IMR-90 (cell line): ENCODE results near the gene RNASE1. TPM values are rescaled to one million over a fixed set of nuclear protein-coding genes. Genes with fewer than 3 reads are reported as not detected.

Experiments
- ATAC-seq: fragments of 200-7000 bp; cut with Tn5 transposase; 2 replicates; pipeline ENCODE4 v1.9.1; 2020; ENCODE audit warnings: low read depth, mild to moderate bottlenecking, moderate library complexity
- BruUV-seq: library from RNA; stranded (reverse); fragments of 400-500 nt; replicated peaks from 2 replicates; lab custom pipeline; 2021; lab: Mats Ljungman, UMichigan
- CTCF ChIA-PET: fragments of 300-600 bp; formaldehyde crosslinking; extraction: SDS; loops from one replicate; lab custom pipeline; 2021; ENCODE audit warnings: antibody characterized with exemption; lab: Yijun Ruan, JAX
- POLR2A ChIA-PET: fragments of 300-600 bp; sonication (Branson Sonifier 250); formaldehyde crosslinking; loops from one replicate; lab custom pipeline; 2022; ENCODE audit warnings: antibody characterized with exemption; ENCODE audit not compliant: unreplicated experiment; lab: Charles Lee
- DNase-seq: peaks from one replicate; pipeline ENCODE4 v3.0.0; 2013
- H2AFZ ChIP-seq: replicated peaks from 2 replicates; pipeline ENCODE3; 2013; ENCODE audit warnings: low read length, mild to moderate bottlenecking; ENCODE audit not compliant: poor library complexity
- H2AK5ac ChIP-seq: 2 replicates; pipeline ENCODE4 v1.6.1; 2013; ENCODE audit warnings: low read depth, low read length, inconsistent platforms
- H2AK9ac ChIP-seq: replicated peaks from 2 replicates; pipeline ENCODE3; 2013; ENCODE audit warnings: mild to moderate bottlenecking, low read depth, low read length, moderate library complexity; ENCODE audit not compliant: poor library complexity
- H2BK120ac ChIP-seq: 2 replicates; pipeline ENCODE4 v1.6.1; 2013; ENCODE audit warnings: low read depth, low read length, inconsistent platforms
- H2BK15ac ChIP-seq: 3 replicates; pipeline ENCODE4 v1.6.1; 2013; ENCODE audit warnings: low read depth, low read length, inconsistent platforms
- H2BK20ac ChIP-seq: 2 replicates; pipeline ENCODE4 v1.6.1; 2013; ENCODE audit warnings: low read depth, mild to moderate bottlenecking, inconsistent platforms, low read length, moderate library complexity
- H2BK5ac ChIP-seq: 2 replicates; pipeline ENCODE4 v1.6.1; 2013; ENCODE audit warnings: mild to moderate bottlenecking, low read depth, low read length, inconsistent platforms; ENCODE audit not compliant: poor library complexity, severe bottlenecking
- H3K14ac ChIP-seq: replicated peaks from 2 replicates; pipeline ENCODE4 v1.6.1; 2013; ENCODE audit warnings: low read depth, low read length, inconsistent platforms
- H3K18ac ChIP-seq: 2 replicates; pipeline ENCODE4 v1.6.1; 2013; ENCODE audit warnings: low read depth, low read length, control low read depth
- H3K23ac ChIP-seq: 2 replicates; pipeline ENCODE4 v1.6.1; 2013; ENCODE audit warnings: low read depth, low read length, inconsistent platforms
- H3K27ac ChIP-seq: 2 replicates; pipeline ENCODE4 v1.5.1; 2013; ENCODE audit warnings: mild to moderate bottlenecking, control low read depth, low read length; ENCODE audit not compliant: insufficient read depth
- H3K27me3 ChIP-seq: 2 replicates; pipeline ENCODE4 v1.6.1; 2013; ENCODE audit warnings: low read length; ENCODE audit not compliant: control insufficient read depth, insufficient read depth
- H3K36me3 ChIP-seq: 2 replicates; pipeline ENCODE4 v1.6.1; 2013; ENCODE audit warnings: low read length, mixed read lengths; ENCODE audit not compliant: control insufficient read depth, insufficient read depth
- H3K4ac ChIP-seq: 2 replicates; pipeline ENCODE4 v1.6.1; 2013; ENCODE audit warnings: low read depth, low read length, inconsistent platforms
- H3K4me1 ChIP-seq: 2 replicates; pipeline ENCODE4 v1.6.1; 2013; ENCODE audit warnings: low read length, mixed read lengths; ENCODE audit not compliant: control insufficient read depth, insufficient read depth
- H3K4me2 ChIP-seq: 2 replicates; pipeline ENCODE4 v1.6.1; 2013; ENCODE audit warnings: low read depth, mild to moderate bottlenecking, control low read depth, low read length, moderate library complexity
- H3K4me3 ChIP-seq: 2 replicates; pipeline ENCODE4 v1.5.1; 2013; ENCODE audit warnings: low read depth, mild to moderate bottlenecking, control low read depth, low read length, moderate library complexity; ENCODE audit not compliant: insufficient read depth
- H3K56ac ChIP-seq: 2 replicates; pipeline ENCODE4 v1.6.1; 2013; ENCODE audit warnings: low read length, inconsistent platforms; ENCODE audit not compliant: insufficient read depth; ENCODE audit errors: extremely low read depth
- H3K79me1 ChIP-seq, 2 experiments: 2 replicates each; pipeline ENCODE4 v1.6.1; 2013; ENCODE audit warnings: low read length in 2 of 2, inconsistent platforms in 1 of 2, low read depth in 1 of 2
- H3K9ac ChIP-seq: 2 replicates; pipeline ENCODE4 v1.6.1; 2013; ENCODE audit warnings: low read depth, low read length, control low read depth
- H3K9me1 ChIP-seq: 2 replicates; pipeline ENCODE4 v1.6.1; 2013; ENCODE audit warnings: low read length, inconsistent platforms; ENCODE audit not compliant: insufficient read depth
- H3K9me3 ChIP-seq: 2 replicates; pipeline ENCODE4 v1.6.1; 2013; ENCODE audit warnings: low read length; ENCODE audit not compliant: control insufficient read depth, insufficient read depth
- H4K20me1 ChIP-seq: 2 replicates; pipeline ENCODE4 v1.6.1; 2013; ENCODE audit warnings: low read length, inconsistent platforms; ENCODE audit not compliant: insufficient read depth
- H4K5ac ChIP-seq: 2 replicates; pipeline ENCODE4 v1.6.1; 2013; ENCODE audit warnings: mild to moderate bottlenecking, low read depth, low read length, control low read depth
- H4K8ac ChIP-seq, 2 experiments: 2 replicates each; pipeline ENCODE4 v1.6.1; 2013; ENCODE audit warnings: low read depth in 2 of 2, low read length in 2 of 2, control low read depth in 1 of 2, inconsistent platforms in 1 of 2
- H4K91ac ChIP-seq: 2 replicates; pipeline ENCODE4 v1.6.1; 2013; ENCODE audit warnings: low read depth, low read length, inconsistent platforms; ENCODE audit not compliant: insufficient read depth
- BHLHE40 ChIP-seq: fragments of 150-350 bp; IDR thresholded peaks from 2 replicates; pipeline ENCODE4 v1.6.1; 2016; ENCODE audit warnings: mild to moderate bottlenecking, low read depth, low read length
- CEBPB ChIP-seq: IDR thresholded peaks from 2 replicates; pipeline ENCODE4 v1.6.1; 2012; ENCODE audit warnings: low read depth, low read length, improper control_type of control experiment
- FOS ChIP-seq: fragments of 150-350 bp; IDR thresholded peaks from 2 replicates; pipeline ENCODE4 v1.6.1; 2016; ENCODE audit warnings: low read depth, low read length
- MAFK ChIP-seq: IDR thresholded peaks from 2 replicates; pipeline ENCODE4 v1.6.1; 2012; ENCODE audit warnings: low read depth, low read length, improper control_type of control experiment
- MAZ ChIP-seq: IDR thresholded peaks from 2 replicates; pipeline ENCODE4 v1.6.1; 2012; ENCODE audit warnings: low read depth, mild to moderate bottlenecking, low read length, improper control_type of control experiment, moderate library complexity, borderline replicate concordance
- POLR2A ChIP-seq: IDR thresholded peaks from 2 replicates; pipeline ENCODE4 v1.6.1; 2012; ENCODE audit warnings: mild to moderate bottlenecking, low read depth, low read length
- RAD21 ChIP-seq: IDR thresholded peaks from 2 replicates; pipeline ENCODE4 v1.6.1; 2012; ENCODE audit warnings: low read length, improper control_type of control experiment
- RFX5 ChIP-seq: IDR thresholded peaks from 2 replicates; pipeline ENCODE4 v1.8.0; 2012; ENCODE audit warnings: low read depth, mild to moderate bottlenecking, low read length, moderate library complexity
- SMC3 ChIP-seq: fragments of 150-350 bp; IDR thresholded peaks from 2 replicates; pipeline ENCODE4 v1.6.1; 2016; ENCODE audit warnings: low read depth, mild to moderate bottlenecking, antibody characterized with exemption, low read length, moderate library complexity
- WGBS, 2 experiments: methylation state at CpG; one replicate each; pipeline versions ENCODE4 v1.1.5 to v1.1.7; 2013; ENCODE audit warnings: missing lambda C conversion rate in 2 of 2; ENCODE audit not compliant: insufficient read length in 1 of 2; ENCODE audit errors: extremely low coverage in 2 of 2; 5-methylcytosine and 5-hydroxymethylcytosine counted together
- dilution Hi-C: fragments of 300-500 bp; cut with HindIII; formaldehyde crosslinking; loops from one replicate; pipeline ENCODE4 v1.14.3; 2018; ENCODE audit warnings: low sequenced_read_pairs; ENCODE audit not compliant: unreplicated experiment
- in situ Hi-C: fragments of 300-500 bp; cut with MboI; formaldehyde crosslinking; loops from 3 replicates; pipeline ENCODE4 v1.14.3; 2019; ENCODE audit warnings: low sequenced_read_pairs, inconsistent platforms, mixed read lengths
- intact Hi-C: fragments of 100-400 bp; cut with micrococcal nuclease; formaldehyde crosslinking; loops from 2 replicates; pipeline ENCODE4 v1.10.0; 2022
- polyA plus RNA-seq, 3 experiments: library from polyadenylated mRNA; depleted of rRNA; stranded (reverse); fragments of >200 nt; gene quantifications; 2 replicates each; pipeline ENCODE4 v1.2.3, GENCODE V29; 2012; ENCODE audit warnings: low replicate concordance in 1 of 3
- total RNA-seq: library from RNA; depleted of rRNA; stranded (reverse); fragments of >200 nt; gene quantifications from 2 replicates; pipeline ENCODE4 v1.2.3, GENCODE V29; 2012
- TF ChIP-seq, protein P1 (sequence below): fragments of 150-350 bp; IDR thresholded peaks from 2 replicates; pipeline ENCODE4 v1.6.1; 2016; ENCODE audit warnings: low read depth, mild to moderate bottlenecking, low read length, moderate library complexity, borderline replicate concordance
- TF ChIP-seq, protein P2 (sequence below): fragments of 150-350 bp; IDR thresholded peaks from 2 replicates; pipeline ENCODE4 v1.6.1; 2017; ENCODE audit warnings: mild to moderate bottlenecking, antibody characterized with exemption, low read length, low read depth

The RNASE1 gene
- total and polyA plus RNA-seq, 2 of the 4 experiments (the other 2 are of a cell fraction), result not detected

DNA sequence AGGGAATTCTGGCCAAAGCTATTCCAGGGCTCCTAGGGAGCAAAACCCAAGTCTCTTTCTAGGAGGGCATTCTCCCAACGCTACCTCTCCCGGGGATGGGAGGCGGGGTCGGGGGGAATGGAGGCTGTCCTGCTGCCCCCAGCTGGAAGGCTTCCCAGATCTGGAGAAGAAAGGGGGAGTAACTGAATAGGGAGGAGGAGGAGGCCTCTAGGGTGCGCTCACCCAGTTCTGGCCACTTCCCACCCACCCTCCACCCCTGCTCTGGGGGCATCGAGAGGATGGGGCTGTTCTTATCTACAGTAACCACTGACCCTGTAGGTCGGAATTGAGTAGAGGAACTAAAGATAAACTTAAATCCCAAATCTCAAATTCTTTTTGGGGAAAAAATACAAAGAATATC is 579 bp upstream of the RNASE1 start:
- BruUV-seq, result no TSS peak
- CTCF ChIA-PET, result no interaction called here
- no peak overlapping the region for H3K4me2 ChIP-seq
- no peak overlapping the region for H2AFZ ChIP-seq
- no peak overlapping the region for H3K9ac ChIP-seq
- intact Hi-C loops (no loop called here), dilution Hi-C loops (no loop called here), in situ Hi-C loops (no loop called here)
- no peak overlapping the region for H3K18ac ChIP-seq
- H3K9me1 ChIP-seq, result no peaks in the 10 kb centered on the region
- H3K4ac ChIP-seq, result no peak overlapping the region
- no peak overlapping the region for H2BK5ac ChIP-seq
- H4K91ac ChIP-seq, result no peak overlapping the region
- TF ChIP-seq MAFK, result no peak
- TF ChIP-seq CEBPB, result no peak
- no peak for TF ChIP-seq BHLHE40
- TF ChIP-seq, protein P1, sequence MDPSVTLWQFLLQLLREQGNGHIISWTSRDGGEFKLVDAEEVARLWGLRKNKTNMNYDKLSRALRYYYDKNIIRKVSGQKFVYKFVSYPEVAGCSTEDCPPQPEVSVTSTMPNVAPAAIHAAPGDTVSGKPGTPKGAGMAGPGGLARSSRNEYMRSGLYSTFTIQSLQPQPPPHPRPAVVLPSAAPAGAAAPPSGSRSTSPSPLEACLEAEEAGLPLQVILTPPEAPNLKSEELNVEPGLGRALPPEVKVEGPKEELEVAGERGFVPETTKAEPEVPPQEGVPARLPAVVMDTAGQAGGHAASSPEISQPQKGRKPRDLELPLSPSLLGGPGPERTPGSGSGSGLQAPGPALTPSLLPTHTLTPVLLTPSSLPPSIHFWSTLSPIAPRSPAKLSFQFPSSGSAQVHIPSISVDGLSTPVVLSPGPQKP, result no peak
- no peak for TF ChIP-seq FOS
- TF ChIP-seq RAD21, result no peak
- no peak for TF ChIP-seq MAZ
- TF ChIP-seq, protein P2, sequence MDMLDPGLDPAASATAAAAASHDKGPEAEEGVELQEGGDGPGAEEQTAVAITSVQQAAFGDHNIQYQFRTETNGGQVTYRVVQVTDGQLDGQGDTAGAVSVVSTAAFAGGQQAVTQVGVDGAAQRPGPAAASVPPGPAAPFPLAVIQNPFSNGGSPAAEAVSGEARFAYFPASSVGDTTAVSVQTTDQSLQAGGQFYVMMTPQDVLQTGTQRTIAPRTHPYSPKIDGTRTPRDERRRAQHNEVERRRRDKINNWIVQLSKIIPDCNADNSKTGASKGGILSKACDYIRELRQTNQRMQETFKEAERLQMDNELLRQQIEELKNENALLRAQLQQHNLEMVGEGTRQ, result no peak
- TF ChIP-seq RFX5, result no peak
- no peak for TF ChIP-seq POLR2A
- no peak for TF ChIP-seq SMC3
- no peak overlapping the region for H3K56ac ChIP-seq
- H3K79me1 ChIP-seq, result no peaks in the 10 kb centered on the region
- H2BK15ac ChIP-seq, result no peak overlapping the region
- no peak overlapping the region for H3K23ac ChIP-seq
- DNase-seq (no peak), ATAC-seq (no peak)
- H3K9me3 ChIP-seq, result no peaks in the 10 kb centered on the region
- H4K8ac ChIP-seq, result no peak overlapping the region
- H2BK20ac ChIP-seq, result no peak overlapping the region
- no peak overlapping the region for H2BK120ac ChIP-seq
- no peaks in the 10 kb centered on the region for H3K27me3 ChIP-seq
- no peaks in the 10 kb centered on the region for H3K4me1 ChIP-seq
- no peaks in the 10 kb centered on the region for H4K20me1 ChIP-seq
- H3K27ac ChIP-seq, result no peak overlapping the region
- no peak overlapping the region for H4K5ac ChIP-seq
- H3K4me3 ChIP-seq, result no peak overlapping the region
- no peak overlapping the region for H2AK9ac ChIP-seq
- no peaks in the 10 kb centered on the region for H3K36me3 ChIP-seq
- no peak overlapping the region for H3K14ac ChIP-seq
- POLR2A ChIA-PET, result no interaction called here
- H2AK5ac ChIP-seq, result no peak overlapping the region
- no CpG with 5 or more reads among the region's 7 CpGs for WGBS, 2 experiments
